IMR-90 (cell line): Measurements from ENCODE around the gene ENDOV. TPM values are rescaled to one million over a fixed set of nuclear protein-coding genes. Genes with fewer than 3 reads are reported as not detected.

Source experiments
- ATAC-seq: fragments of 200-7000 bp; cut with Tn5 transposase; 2 replicates; pipeline ENCODE4 v1.9.1; 2020; ENCODE audit warnings: low read depth, mild to moderate bottlenecking, moderate library complexity
- BruUV-seq: library from RNA; stranded (reverse); fragments of 400-500 nt; replicated peaks from 2 replicates; lab custom pipeline; 2021; lab: Mats Ljungman, UMichigan
- CTCF ChIA-PET: fragments of 300-600 bp; formaldehyde crosslinking; extraction: SDS; loops from one replicate; lab custom pipeline; 2021; ENCODE audit warnings: antibody characterized with exemption; lab: Yijun Ruan, JAX
- POLR2A ChIA-PET: fragments of 300-600 bp; sonication (Branson Sonifier 250); formaldehyde crosslinking; loops from one replicate; lab custom pipeline; 2022; ENCODE audit warnings: antibody characterized with exemption; ENCODE audit not compliant: unreplicated experiment; lab: Charles Lee
- DNase-seq: peaks from one replicate; pipeline ENCODE4 v3.0.0; 2013
- H2AFZ ChIP-seq: replicated peaks from 2 replicates; pipeline ENCODE3; 2013; ENCODE audit warnings: low read length, mild to moderate bottlenecking; ENCODE audit not compliant: poor library complexity
- H2AK5ac ChIP-seq: 2 replicates; pipeline ENCODE4 v1.6.1; 2013; ENCODE audit warnings: low read depth, low read length, inconsistent platforms
- H2AK9ac ChIP-seq: replicated peaks from 2 replicates; pipeline ENCODE3; 2013; ENCODE audit warnings: mild to moderate bottlenecking, low read depth, low read length, moderate library complexity; ENCODE audit not compliant: poor library complexity
- H2BK120ac ChIP-seq: 2 replicates; pipeline ENCODE4 v1.6.1; 2013; ENCODE audit warnings: low read depth, low read length, inconsistent platforms
- H2BK15ac ChIP-seq: 3 replicates; pipeline ENCODE4 v1.6.1; 2013; ENCODE audit warnings: low read depth, low read length, inconsistent platforms
- H2BK20ac ChIP-seq: 2 replicates; pipeline ENCODE4 v1.6.1; 2013; ENCODE audit warnings: low read depth, mild to moderate bottlenecking, inconsistent platforms, low read length, moderate library complexity
- H2BK5ac ChIP-seq: 2 replicates; pipeline ENCODE4 v1.6.1; 2013; ENCODE audit warnings: mild to moderate bottlenecking, low read depth, low read length, inconsistent platforms; ENCODE audit not compliant: poor library complexity, severe bottlenecking
- H3K14ac ChIP-seq: replicated peaks from 2 replicates; pipeline ENCODE4 v1.6.1; 2013; ENCODE audit warnings: low read depth, low read length, inconsistent platforms
- H3K18ac ChIP-seq: 2 replicates; pipeline ENCODE4 v1.6.1; 2013; ENCODE audit warnings: low read depth, low read length, control low read depth
- H3K23ac ChIP-seq: 2 replicates; pipeline ENCODE4 v1.6.1; 2013; ENCODE audit warnings: low read depth, low read length, inconsistent platforms
- H3K27ac ChIP-seq: 2 replicates; pipeline ENCODE4 v1.5.1; 2013; ENCODE audit warnings: mild to moderate bottlenecking, control low read depth, low read length; ENCODE audit not compliant: insufficient read depth
- H3K27me3 ChIP-seq: 2 replicates; pipeline ENCODE4 v1.6.1; 2013; ENCODE audit warnings: low read length; ENCODE audit not compliant: control insufficient read depth, insufficient read depth
- H3K36me3 ChIP-seq: 2 replicates; pipeline ENCODE4 v1.6.1; 2013; ENCODE audit warnings: low read length, mixed read lengths; ENCODE audit not compliant: control insufficient read depth, insufficient read depth
- H3K4ac ChIP-seq: 2 replicates; pipeline ENCODE4 v1.6.1; 2013; ENCODE audit warnings: low read depth, low read length, inconsistent platforms
- H3K4me1 ChIP-seq: 2 replicates; pipeline ENCODE4 v1.6.1; 2013; ENCODE audit warnings: low read length, mixed read lengths; ENCODE audit not compliant: control insufficient read depth, insufficient read depth
- H3K4me2 ChIP-seq: 2 replicates; pipeline ENCODE4 v1.6.1; 2013; ENCODE audit warnings: low read depth, mild to moderate bottlenecking, control low read depth, low read length, moderate library complexity
- H3K4me3 ChIP-seq: 2 replicates; pipeline ENCODE4 v1.5.1; 2013; ENCODE audit warnings: low read depth, mild to moderate bottlenecking, control low read depth, low read length, moderate library complexity; ENCODE audit not compliant: insufficient read depth
- H3K56ac ChIP-seq: 2 replicates; pipeline ENCODE4 v1.6.1; 2013; ENCODE audit warnings: low read length, inconsistent platforms; ENCODE audit not compliant: insufficient read depth; ENCODE audit errors: extremely low read depth
- H3K79me1 ChIP-seq, 2 experiments: 2 replicates each; pipeline ENCODE4 v1.6.1; 2013; ENCODE audit warnings: low read length in 2 of 2, inconsistent platforms in 1 of 2, low read depth in 1 of 2
- H3K9ac ChIP-seq: 2 replicates; pipeline ENCODE4 v1.6.1; 2013; ENCODE audit warnings: low read depth, low read length, control low read depth
- H3K9me1 ChIP-seq: 2 replicates; pipeline ENCODE4 v1.6.1; 2013; ENCODE audit warnings: low read length, inconsistent platforms; ENCODE audit not compliant: insufficient read depth
- H3K9me3 ChIP-seq: 2 replicates; pipeline ENCODE4 v1.6.1; 2013; ENCODE audit warnings: low read length; ENCODE audit not compliant: control insufficient read depth, insufficient read depth
- H4K20me1 ChIP-seq: 2 replicates; pipeline ENCODE4 v1.6.1; 2013; ENCODE audit warnings: low read length, inconsistent platforms; ENCODE audit not compliant: insufficient read depth
- H4K5ac ChIP-seq: 2 replicates; pipeline ENCODE4 v1.6.1; 2013; ENCODE audit warnings: mild to moderate bottlenecking, low read depth, low read length, control low read depth
- H4K8ac ChIP-seq, 2 experiments: 2 replicates each; pipeline ENCODE4 v1.6.1; 2013; ENCODE audit warnings: low read depth in 2 of 2, low read length in 2 of 2, control low read depth in 1 of 2, inconsistent platforms in 1 of 2
- H4K91ac ChIP-seq: 2 replicates; pipeline ENCODE4 v1.6.1; 2013; ENCODE audit warnings: low read depth, low read length, inconsistent platforms; ENCODE audit not compliant: insufficient read depth
- POLR2A ChIP-seq: IDR thresholded peaks from 2 replicates; pipeline ENCODE4 v1.6.1; 2012; ENCODE audit warnings: mild to moderate bottlenecking, low read depth, low read length
- WGBS, 2 experiments: methylation state at CpG; one replicate each; pipeline versions ENCODE4 v1.1.5 to v1.1.7; 2013; ENCODE audit warnings: missing lambda C conversion rate in 2 of 2; ENCODE audit not compliant: insufficient read length in 1 of 2; ENCODE audit errors: extremely low coverage in 2 of 2; 5-methylcytosine and 5-hydroxymethylcytosine counted together
- dilution Hi-C: fragments of 300-500 bp; cut with HindIII; formaldehyde crosslinking; loops from one replicate; pipeline ENCODE4 v1.14.3; 2018; ENCODE audit warnings: low sequenced_read_pairs; ENCODE audit not compliant: unreplicated experiment
- in situ Hi-C: fragments of 300-500 bp; cut with MboI; formaldehyde crosslinking; loops from 3 replicates; pipeline ENCODE4 v1.14.3; 2019; ENCODE audit warnings: low sequenced_read_pairs, inconsistent platforms, mixed read lengths
- intact Hi-C: fragments of 100-400 bp; cut with micrococcal nuclease; formaldehyde crosslinking; loops from 2 replicates; pipeline ENCODE4 v1.10.0; 2022
- polyA plus RNA-seq, 3 experiments: library from polyadenylated mRNA; depleted of rRNA; stranded (reverse); fragments of >200 nt; gene quantifications; 2 replicates each; pipeline ENCODE4 v1.2.3, GENCODE V29; 2012; ENCODE audit warnings: low replicate concordance in 1 of 3
- total RNA-seq: library from RNA; depleted of rRNA; stranded (reverse); fragments of >200 nt; gene quantifications from 2 replicates; pipeline ENCODE4 v1.2.3, GENCODE V29; 2012

The ENDOV gene
- total and polyA plus RNA-seq, 2 of the 4 experiments (the other 2 are of a cell fraction): 15.1 to 30.3 TPM

DNA sequence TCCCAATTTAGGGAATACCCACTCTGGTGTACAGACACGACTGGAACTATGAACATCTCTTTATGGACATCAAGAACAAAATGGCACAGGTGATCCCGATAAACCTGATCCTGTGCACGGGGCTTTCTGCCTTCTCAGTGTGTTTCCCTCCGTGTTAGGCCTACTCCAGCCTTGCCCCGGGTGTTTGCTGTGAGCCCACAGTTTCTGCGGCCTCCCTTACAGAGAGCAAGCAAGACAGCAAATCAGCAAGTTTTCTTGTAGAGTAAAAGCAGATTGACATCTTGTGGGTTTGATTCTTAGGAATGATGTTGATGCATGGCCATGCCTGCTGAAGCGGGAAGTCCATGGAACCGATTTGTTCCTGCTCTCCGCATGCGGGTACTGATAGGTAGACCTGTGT is 26.4 kb upstream of the ENDOV start:
- Histone ChIP-seq H2BK20ac (no peak overlapping the region), H2BK5ac (no peak overlapping the region), H4K20me1 (no peaks in the 10 kb centered on the region; the same call in 1 of the 2 replicates), H3K79me1 (peaks cover 0 to 6% of the 10 kb centered on the region in 2 experiments; a peak in 2 of 4 replicates), H3K18ac (no peak overlapping the region), H3K4me3 (no peak overlapping the region), H3K9me1 (no peaks in the 10 kb centered on the region), H3K4me1 (peaks cover 2% of the 10 kb centered on the region), H3K9ac (no peak overlapping the region), H2AFZ (no peak overlapping the region), H3K23ac (no peak overlapping the region), H3K14ac (no peak overlapping the region), H3K56ac (no peak overlapping the region), H4K8ac (no peak overlapping the region), H3K9me3 (no peaks in the 10 kb centered on the region), H2BK15ac (no peak overlapping the region), H3K27me3 (no peaks in the 10 kb centered on the region), H4K91ac (no peak overlapping the region), H2AK5ac (no peak overlapping the region), H3K4ac (no peak overlapping the region), H2AK9ac (no peak overlapping the region), H2BK120ac (no peak overlapping the region), H3K27ac (no peak overlapping the region), H3K36me3 (peaks cover 77% of the 10 kb centered on the region), H3K4me2 (no peak overlapping the region), H4K5ac (no peak overlapping the region)
- dilution Hi-C loops: no loop called here
- intact Hi-C loops: no loop called here
- POLR2A ChIA-PET: no interaction called here
- TF ChIP-seq POLR2A: no peak
- CTCF ChIA-PET: no interaction called here
- no peak for DNase-seq
- no TSS peak for BruUV-seq
- in situ Hi-C loops: no loop called here
- no peak for ATAC-seq
- WGBS, 2 experiments: 91% methylated on average over 4 of the region's 10 CpGs; no CpG with 5 or more reads in 1 of the 2 experiments
